ENCODE measurements around the gene RARG.
"Not testable (repeated sequence)": the region's sequence is repeated elsewhere in the genome, so short reads cannot be mapped to it uniquely, and the experiment has no call there.

Gene RARG

GRCh38 chr12:53169644-53170043 is 62.4 kb downstream of the RARG start:
- no peaks in the 10 kb centered on the region for H3K9me3 Mint-ChIP-seq
- H3K4me3 Mint-ChIP-seq = no peak overlapping the region
- ATAC-seq (replicated peaks) = no peak
- no peaks in the 10 kb centered on the region for H3K27me3 Mint-ChIP-seq
- H3K27ac Mint-ChIP-seq = no peak overlapping the region
- no peaks in the 10 kb centered on the region for H3K4me1 Mint-ChIP-seq (ENCODE audit: low read depth in 2 of 2)
- DNase-seq = no peak
- no peaks in the 10 kb centered on the region for H3K36me3 Mint-ChIP-seq (ENCODE audit: insufficient read depth)

GRCh38 chr12:53166837-53167236 is 65.2 kb downstream of the RARG start:
- no peaks in the 10 kb centered on the region for H3K36me3 Mint-ChIP-seq (ENCODE audit: insufficient read depth)
- no peaks in the 10 kb centered on the region for H3K27me3 Mint-ChIP-seq
- H3K27ac Mint-ChIP-seq = no peak overlapping the region
- DNase-seq = no peak
- H3K9me3 Mint-ChIP-seq = no peaks in the 10 kb centered on the region
- no peak overlapping the region for H3K4me3 Mint-ChIP-seq
- no peak for ATAC-seq (replicated peaks)
- no peaks in the 10 kb centered on the region for H3K4me1 Mint-ChIP-seq (ENCODE audit: low read depth in 2 of 2)

- H3K4me1 Mint-ChIP-seq (ENCODE audit: low read depth in 2 of 2); H3K36me3 Mint-ChIP-seq (ENCODE audit: insufficient read depth); H3K27ac Mint-ChIP-seq; H3K4me3 Mint-ChIP-seq; DNase-seq; ATAC-seq (replicated peaks); H3K9me3 Mint-ChIP-seq; H3K27me3 Mint-ChIP-seq: not testable (repeated sequence)
Observed at GRCh38 chr12:53163008-53163407, 69.0 kb downstream of the RARG start.

GRCh38 chr12:53161119-53161911 is 70.7 kb downstream of the RARG start:
- no peak overlapping the region for H3K4me3 Mint-ChIP-seq
- peaks cover 7 to 10% of the 10 kb centered on the region in 2 donors for H3K4me1 Mint-ChIP-seq (ENCODE audit: low read depth in 2 of 2)
- no peaks in the 10 kb centered on the region for H3K27me3 Mint-ChIP-seq
- H3K36me3 Mint-ChIP-seq (ENCODE audit: insufficient read depth) = peaks cover 5% of the 10 kb centered on the region
- ATAC-seq (replicated peaks) (no peak), DNase-seq (no peak)
- no peaks in the 10 kb centered on the region for H3K9me3 Mint-ChIP-seq
- H3K27ac Mint-ChIP-seq = no peak overlapping the region

- Mint-ChIP-seq H3K4me1 (ENCODE audit: low read depth in 2 of 2) (peaks cover 7 to 10% of the 10 kb centered on the region in 2 donors), H3K27me3 (no peaks in the 10 kb centered on the region), H3K36me3 (ENCODE audit: insufficient read depth) (peaks cover 5% of the 10 kb centered on the region), H3K9me3 (no peaks in the 10 kb centered on the region), H3K4me3 (no peak overlapping the region), H3K27ac (no peak overlapping the region)
- DNase-seq (no peak), ATAC-seq (replicated peaks) (no peak)
Observed at GRCh38 chr12:53160673-53161072, 71.3 kb downstream of the RARG start.

All from effector memory CD8-positive, alpha-beta T cell (primary cell).